SH-SY5Y (cell line): ENCODE data around the gene SP6.

Experiments
- GATA2 ChIP-seq: IDR thresholded peaks from 2 replicates; pipeline ENCODE4 v1.6.1; 2011; ENCODE audit warnings: mild to moderate bottlenecking, low read depth, low read length
- GATA3 ChIP-seq: IDR thresholded peaks from 2 replicates; pipeline ENCODE4 v1.6.1; 2011; ENCODE audit warnings: low read depth, mild to moderate bottlenecking, low read length, moderate library complexity

SP6 gene

GRCh38 chr17:47872019-47872650, 21.2 kb upstream of the SP6 start:
- TF ChIP-seq GATA2, result no peak
- no peak for TF ChIP-seq GATA3

DNA sequence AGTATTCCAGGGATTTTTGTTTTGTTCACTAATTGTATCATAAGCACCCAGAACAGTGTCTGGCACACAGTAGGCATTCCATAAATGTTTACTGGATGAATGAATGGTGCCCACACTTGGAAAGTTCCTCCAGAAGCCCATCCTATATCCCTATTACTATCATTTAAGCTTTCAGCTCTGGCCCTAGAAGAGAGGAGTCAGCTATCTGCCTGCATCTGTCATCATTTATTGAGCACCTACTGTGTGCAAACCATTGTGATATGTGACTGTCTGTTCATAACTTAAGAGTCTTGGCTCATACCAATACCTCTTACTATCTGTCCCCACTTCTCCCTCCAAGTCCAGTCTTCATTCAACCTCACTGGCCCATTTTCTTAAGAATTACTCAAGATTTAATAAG, 20.1 kb upstream of the SP6 start:
- no peak for TF ChIP-seq GATA2
- TF ChIP-seq GATA3, result no peak

- no peak for TF ChIP-seq GATA2
- no peak for TF ChIP-seq GATA3
Observed at GRCh38 chr17:47870056-47870455, 19.1 kb upstream of the SP6 start.

- TF ChIP-seq GATA3 (no peak), GATA2 (no peak)
Observed at GRCh38 chr17:47869114-47869513, 18.2 kb upstream of the SP6 start.

GRCh38 chr17:47867813-47868533, 17.0 kb upstream of the SP6 start:
- no peak for TF ChIP-seq GATA3
- TF ChIP-seq GATA2, result no peak

GRCh38 chr17:47866941-47867340, 16.0 kb upstream of the SP6 start:
- no peak for TF ChIP-seq GATA3

GRCh38 chr17:47864791-47865216, 13.8 kb upstream of the SP6 start:
- no peak for TF ChIP-seq GATA2
- TF ChIP-seq GATA3, result no peak

DNA sequence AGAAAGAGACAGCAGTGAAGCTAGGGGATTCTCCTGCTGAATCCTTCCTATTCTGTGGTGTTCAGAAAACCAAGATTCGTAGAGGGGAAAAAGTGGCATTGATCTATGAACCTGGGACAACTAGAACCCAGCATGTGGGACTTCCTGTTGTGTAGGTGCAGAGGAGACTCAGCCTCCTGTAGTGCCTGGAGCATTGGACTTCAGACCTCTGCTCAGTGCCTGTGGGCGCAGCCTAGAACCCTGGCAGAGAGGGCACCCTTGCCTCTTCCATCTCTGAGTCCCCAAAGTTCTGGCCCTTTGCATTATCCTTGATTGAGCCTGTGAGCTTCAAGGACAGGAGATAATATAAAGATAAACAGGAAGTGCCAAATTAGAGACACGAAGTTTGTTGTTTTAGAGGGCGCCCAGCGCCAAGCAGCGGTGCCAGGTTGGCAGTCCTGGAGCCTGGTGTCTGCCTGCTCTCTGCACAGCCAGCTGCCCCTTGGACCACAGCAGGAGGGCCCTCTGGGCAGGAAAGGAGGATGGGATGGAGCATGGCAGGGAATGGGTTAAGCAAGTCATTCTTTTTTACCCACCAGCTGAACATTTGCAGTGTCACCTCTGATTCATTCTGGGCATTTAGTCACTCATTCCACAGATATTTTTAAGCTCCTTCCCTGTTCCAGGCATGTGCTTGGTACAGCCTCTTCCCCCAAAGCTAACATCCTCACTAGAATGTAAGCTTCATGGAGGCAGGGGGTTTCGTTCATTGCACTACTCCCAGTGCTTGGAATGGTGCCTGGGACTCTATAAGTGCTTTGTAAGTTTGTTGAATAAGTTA, 11.9 kb upstream of the SP6 start:
- no peak for TF ChIP-seq GATA3
- TF ChIP-seq GATA2, result no peak

DNA sequence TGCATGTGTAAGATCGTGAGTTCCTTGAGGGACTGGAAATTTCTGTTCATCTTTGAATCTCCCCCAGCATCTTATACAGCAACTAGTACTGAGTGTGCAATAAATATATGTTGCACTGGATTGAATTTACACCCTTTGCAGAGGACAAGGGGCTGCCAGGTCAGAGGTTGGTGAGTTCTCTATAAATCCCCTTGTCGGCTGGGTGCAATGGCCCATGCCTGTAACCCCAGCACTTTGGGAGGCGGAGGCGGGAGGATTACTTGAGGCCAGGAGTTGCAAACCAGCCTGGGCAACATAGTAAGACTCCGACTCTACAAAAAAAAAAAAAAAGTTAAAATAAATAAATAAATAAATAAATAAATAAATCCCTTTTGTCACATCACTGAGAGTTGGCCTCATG, 9.4 kb upstream of the SP6 start:
- no peak for TF ChIP-seq GATA2
- no peak for TF ChIP-seq GATA3

GRCh38 chr17:47857551-47858455, 6.8 kb upstream of the SP6 start:
- TF ChIP-seq GATA2 (no peak), GATA3 (no peak)

DNA sequence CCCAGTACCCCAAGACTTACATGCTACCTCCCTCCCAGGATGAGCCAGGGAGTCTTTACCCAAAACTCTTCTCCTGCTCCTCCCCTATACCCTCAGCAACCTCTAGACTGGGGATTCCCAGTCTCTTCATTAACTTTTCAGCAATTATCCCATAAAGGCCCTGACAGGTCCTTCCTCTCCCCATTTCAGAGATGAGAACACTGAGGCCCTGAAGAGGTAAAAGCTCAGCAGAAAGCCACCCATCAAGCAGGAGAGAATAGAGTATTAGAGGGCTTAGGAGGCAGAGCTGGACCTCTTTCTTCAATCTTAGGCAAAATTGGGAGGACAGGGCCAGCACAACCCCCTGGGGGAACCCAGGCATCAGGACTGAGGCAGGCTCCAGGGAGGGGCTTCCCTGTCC, 5.9 kb upstream of the SP6 start:
- no peak for TF ChIP-seq GATA3
- TF ChIP-seq GATA2, result no peak

DNA sequence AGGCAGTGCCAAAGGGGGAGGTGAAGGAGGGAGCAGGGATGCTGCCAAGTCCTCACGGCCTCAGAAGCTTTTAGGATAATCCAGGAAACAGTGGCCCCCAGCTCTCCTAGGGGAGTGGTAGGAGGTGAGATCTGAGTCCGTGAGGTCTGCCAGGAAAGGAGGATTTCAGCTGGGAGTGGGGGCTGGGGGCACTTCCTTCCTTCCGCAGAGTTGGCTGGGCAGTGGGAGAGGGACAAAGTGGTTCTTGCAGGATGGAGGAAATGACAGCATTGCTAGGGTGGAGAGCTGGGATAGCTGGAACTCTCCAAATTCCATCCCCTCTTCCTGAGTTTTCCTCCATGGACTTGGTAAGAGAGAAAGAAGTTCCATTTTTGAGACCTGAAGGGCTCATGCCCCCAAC, 4.8 kb upstream of the SP6 start:
- TF ChIP-seq GATA3 (no peak), GATA2 (no peak)

DNA sequence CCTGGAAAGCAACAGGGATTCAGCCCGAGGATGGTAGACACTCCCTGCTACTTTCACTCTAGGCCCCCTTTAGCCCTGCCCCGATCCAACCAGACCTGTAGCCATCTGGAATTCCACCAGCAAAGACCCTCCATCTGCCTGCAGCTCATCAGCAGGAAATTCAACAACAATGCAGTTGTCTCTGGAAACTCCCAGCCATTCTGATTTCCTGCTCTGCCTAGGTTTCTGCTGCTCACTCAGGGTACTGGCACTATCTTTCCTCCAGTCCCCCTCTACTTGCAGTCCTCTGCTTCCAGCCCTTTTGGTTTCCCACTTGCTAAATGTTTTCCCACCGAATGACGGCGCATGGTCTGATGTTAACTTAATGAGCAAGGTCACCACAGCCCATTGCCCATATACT, 2.7 kb upstream of the SP6 start:
- TF ChIP-seq GATA3, result no peak
- TF ChIP-seq GATA2, result no peak
